Ovary (tissue), 3 donors: ENCODE data around the gene IL17RE.

ENCODE experiments used
- POLR2A ChIP-seq: fragments of 450-650 bp; IDR thresholded peaks from one replicate; pipeline ENCODE4 v1.6.1; 2017; ENCODE audit warnings: antibody characterized with exemption, mild to moderate bottlenecking, moderate library complexity
- TF ChIP-seq, protein P1 (sequence below), 3 donors: fragments of 450-650 bp in 2 of 3; fragments of 200-600 bp in 1 of 3; IDR thresholded peaks; one replicate each; pipeline versions ENCODE4 v1.5.1 to v1.8.0; 2016 to 2022; ENCODE audit warnings: antibody characterized with exemption in 3 of 3, mild to moderate bottlenecking in 1 of 3
- donor health status: DM: no; HTN: no; CAD: no.

DNA sequence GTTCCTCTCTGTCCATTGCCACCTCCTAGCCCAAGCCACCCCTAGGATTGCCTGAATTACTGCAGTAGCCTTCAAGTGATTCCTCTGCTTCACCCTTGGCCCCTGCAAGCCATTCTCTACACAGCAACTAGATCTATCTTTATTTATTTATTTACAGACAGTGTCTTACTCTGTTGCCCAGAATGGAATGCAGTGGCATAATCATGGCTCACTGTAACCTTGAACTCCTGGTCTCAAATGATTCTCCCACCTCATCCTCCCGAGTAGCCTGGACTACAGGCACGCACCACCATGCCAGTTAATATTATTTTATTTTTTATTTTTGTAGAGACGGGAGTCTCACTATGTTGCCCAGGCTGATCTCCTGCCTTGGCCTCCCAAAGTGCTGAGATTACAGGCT lies 14.1 kb upstream of the IL17RE start:
- TF ChIP-seq, protein P1, sequence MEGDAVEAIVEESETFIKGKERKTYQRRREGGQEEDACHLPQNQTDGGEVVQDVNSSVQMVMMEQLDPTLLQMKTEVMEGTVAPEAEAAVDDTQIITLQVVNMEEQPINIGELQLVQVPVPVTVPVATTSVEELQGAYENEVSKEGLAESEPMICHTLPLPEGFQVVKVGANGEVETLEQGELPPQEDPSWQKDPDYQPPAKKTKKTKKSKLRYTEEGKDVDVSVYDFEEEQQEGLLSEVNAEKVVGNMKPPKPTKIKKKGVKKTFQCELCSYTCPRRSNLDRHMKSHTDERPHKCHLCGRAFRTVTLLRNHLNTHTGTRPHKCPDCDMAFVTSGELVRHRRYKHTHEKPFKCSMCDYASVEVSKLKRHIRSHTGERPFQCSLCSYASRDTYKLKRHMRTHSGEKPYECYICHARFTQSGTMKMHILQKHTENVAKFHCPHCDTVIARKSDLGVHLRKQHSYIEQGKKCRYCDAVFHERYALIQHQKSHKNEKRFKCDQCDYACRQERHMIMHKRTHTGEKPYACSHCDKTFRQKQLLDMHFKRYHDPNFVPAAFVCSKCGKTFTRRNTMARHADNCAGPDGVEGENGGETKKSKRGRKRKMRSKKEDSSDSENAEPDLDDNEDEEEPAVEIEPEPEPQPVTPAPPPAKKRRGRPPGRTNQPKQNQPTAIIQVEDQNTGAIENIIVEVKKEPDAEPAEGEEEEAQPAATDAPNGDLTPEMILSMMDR (IDR thresholded peaks at IDR 0.05) = no peak
- no peak for TF ChIP-seq POLR2A
